ENCODE data around the gene SH2D1A.
A peak's percentile ranks its signal among the peaks of the same experiment; 100 is the strongest.
"Not testable (repeated sequence)": the region's sequence is repeated elsewhere in the genome, so short reads cannot be mapped to it uniquely, and the experiment has no call there.

SH2D1A gene

DNA sequence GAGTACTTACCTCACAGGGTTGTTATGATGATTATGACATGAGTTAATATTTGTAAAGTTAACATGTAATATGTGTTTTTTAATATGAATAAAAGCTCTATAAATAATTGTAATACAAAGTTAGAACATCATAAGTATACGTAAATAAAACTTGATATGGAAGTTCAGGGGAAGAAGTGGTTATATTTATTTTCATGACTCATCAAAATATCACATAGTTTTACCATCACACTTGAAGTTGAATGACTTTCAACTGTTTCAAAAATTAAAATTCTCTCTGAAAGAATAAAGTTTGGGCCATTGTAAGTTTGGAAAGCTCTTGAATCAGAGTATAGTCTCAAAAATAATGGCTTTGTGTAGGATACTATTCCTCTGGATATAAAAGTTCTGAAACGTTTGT is 8.3 kb downstream of the SH2D1A start:
- DNase-seq (ENCODE audit: low read depth) = no peak

DNA sequence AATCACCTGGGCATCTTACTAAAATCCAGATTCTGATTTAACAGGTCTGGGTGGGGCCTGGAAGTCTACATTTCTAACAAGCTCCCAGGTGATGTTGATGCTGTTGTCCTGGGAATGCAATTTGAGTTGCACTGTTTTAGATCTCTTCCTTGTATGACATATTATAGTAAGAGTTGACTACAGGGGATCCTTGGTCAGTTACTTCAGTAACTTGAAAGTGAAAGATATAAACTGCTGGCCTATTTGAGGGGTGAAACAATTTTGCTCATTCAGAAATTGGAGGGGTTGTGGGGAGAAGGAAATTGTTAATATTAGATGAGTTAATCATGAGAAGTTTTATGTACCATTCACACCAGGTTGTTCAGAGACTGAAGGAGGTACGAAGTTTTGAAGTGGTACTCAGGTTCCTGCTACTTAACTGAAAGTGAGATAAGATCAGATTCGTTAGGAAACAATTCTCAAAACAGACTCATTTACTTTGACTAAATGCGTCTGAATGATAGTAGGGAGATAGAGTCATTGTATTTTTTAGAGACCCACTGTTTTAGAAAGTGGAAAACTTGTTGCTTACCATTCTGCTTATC is 12.5 kb downstream of the SH2D1A start:
- DNase-seq (ENCODE audit: low read depth) = no peak

DNA sequence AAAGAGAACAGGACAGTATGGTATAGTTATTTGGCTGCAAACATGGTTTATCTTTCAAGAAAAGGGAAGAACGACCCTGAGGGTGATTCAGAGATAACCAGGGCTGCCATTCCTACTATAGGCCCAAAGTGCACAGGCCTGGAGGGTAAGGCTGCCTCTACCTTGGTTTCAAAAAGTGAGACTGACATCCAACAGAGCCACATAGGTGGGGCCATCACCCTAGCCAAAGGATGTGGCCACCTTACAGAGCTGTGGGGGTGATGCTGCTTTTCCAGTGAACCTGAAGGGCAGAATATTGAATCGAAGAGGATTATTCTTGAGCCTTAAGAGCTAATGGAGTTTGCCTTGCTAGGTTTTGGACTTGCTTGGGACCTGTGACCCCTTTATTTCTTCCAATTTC is 15.7 kb downstream of the SH2D1A start:
- no peak for DNase-seq (ENCODE audit: low read depth)

GRCh38 chrX:124362761-124363160 is 16.4 kb downstream of the SH2D1A start:
- DNase-seq (ENCODE audit: low read depth) = no peak

- DNase-seq (ENCODE audit: low read depth) = no peak
These were observed 23.4 kb downstream of the SH2D1A start for GRCh38 chrX:124369722-124370121.

DNA sequence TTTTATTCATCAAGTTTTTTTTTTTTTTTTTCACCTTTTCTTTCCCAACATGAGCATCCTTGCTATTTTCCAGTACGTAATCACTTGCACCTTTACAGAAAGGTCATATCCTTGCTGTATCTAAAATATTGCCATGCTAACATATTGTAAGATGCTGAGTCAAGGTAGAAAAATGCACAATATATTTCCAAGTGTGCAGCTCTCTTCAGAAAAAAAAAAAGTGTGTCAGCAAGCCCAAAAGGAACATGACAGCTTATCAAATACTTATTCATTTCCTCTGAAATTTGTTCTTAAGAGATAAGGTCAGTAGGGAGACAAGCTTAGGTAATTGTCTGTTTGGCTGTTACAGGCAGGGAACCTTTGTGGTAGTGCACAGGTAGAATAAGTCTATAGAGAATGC is 27.0 kb downstream of the SH2D1A start:
- DNase-seq (ENCODE audit: low read depth) = no peak

- DNase-seq (ENCODE audit: low read depth) = no peak
These were observed 32.3 kb downstream of the SH2D1A start for GRCh38 chrX:124378643-124379042.

DNA sequence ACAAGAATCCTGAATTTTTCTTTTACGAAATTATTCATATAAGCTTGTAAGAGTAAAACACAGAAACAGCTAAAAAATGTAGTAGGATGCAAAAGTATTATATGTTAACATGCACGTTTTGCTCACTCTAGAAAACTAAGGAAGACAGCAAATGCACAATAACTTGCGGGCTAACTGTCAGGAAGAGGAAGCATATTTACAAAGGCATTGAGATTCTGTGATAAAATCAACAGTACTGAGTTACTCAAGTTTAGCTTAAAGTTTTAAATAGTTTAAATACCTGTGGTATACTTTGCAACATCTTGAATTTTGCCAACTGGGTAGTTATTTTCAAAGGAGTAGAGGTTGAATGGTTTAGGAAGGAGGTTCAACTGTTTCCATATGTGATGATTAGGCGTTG is 37.0 kb downstream of the SH2D1A start:
- DNase-seq (ENCODE audit: low read depth) = no peak

DNA sequence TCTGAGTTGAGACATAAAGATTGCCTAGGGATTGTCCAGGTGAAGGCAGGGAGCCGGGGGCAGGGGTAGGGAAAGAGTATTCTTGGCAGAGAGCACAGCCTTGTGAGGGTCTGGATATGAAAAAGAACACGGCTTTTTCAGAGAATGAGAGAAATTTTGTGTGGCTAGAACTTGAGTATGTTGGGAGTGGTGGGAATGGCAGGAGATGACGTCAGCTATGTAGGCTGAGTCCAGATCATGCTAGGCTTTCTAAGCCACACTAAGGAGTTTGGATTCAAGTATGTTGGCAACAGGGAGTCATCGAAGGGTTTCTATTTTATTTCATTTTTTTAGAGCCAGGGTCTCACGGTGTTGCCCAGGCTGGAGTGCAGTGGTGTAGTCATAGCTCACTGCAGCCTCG is 40.0 kb downstream of the SH2D1A start:
- DNase-seq (ENCODE audit: low read depth) = no peak

DNA sequence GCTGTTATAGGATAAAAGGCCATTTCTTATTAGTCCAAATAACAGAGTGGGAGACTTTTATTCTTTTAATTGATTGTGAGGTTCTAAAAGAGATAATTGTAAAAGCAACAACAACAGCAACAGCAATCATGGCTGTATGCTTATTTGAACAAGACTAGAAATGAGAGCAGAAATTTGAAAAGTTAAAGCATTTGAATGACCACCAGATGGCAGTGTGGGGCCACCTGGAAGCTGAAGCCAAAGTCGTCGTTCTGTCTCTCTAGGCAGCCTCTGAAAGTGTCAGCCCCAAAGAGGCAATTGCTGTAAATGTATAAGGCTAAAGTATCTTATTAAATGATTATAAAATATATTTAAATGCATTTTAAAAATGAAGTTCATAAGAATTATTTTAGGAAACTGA is 42.2 kb downstream of the SH2D1A start:
- peak; percentile 39 for DNase-seq (ENCODE audit: low read depth)

- no peak for DNase-seq (ENCODE audit: low read depth)
These were observed 46.4 kb downstream of the SH2D1A start for GRCh38 chrX:124392794-124393193.

DNA sequence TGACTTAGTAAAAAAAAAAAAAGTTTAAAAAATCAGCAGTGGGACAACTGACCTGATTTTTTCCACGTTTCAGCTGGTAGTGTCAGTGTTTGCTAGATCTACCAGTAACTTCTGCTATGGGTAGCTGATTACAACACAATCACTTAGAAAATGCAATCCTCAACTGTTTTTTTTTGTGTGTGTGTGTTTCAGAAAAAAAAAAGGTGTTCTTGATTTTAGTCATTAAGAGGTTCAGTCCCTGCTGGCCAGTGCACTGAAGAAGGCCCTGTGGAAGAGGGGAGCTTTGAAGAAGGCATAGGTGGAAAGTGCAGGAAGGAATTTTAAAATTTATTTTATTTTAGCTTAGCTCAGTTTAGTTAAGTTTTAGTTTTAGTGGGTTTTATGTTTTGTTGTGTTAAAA is 46.9 kb downstream of the SH2D1A start:
- DNase-seq (ENCODE audit: low read depth) = no peak

- DNase-seq (ENCODE audit: low read depth) = no peak
These were observed 47.3 kb downstream of the SH2D1A start for GRCh38 chrX:124393659-124394058.

DNA sequence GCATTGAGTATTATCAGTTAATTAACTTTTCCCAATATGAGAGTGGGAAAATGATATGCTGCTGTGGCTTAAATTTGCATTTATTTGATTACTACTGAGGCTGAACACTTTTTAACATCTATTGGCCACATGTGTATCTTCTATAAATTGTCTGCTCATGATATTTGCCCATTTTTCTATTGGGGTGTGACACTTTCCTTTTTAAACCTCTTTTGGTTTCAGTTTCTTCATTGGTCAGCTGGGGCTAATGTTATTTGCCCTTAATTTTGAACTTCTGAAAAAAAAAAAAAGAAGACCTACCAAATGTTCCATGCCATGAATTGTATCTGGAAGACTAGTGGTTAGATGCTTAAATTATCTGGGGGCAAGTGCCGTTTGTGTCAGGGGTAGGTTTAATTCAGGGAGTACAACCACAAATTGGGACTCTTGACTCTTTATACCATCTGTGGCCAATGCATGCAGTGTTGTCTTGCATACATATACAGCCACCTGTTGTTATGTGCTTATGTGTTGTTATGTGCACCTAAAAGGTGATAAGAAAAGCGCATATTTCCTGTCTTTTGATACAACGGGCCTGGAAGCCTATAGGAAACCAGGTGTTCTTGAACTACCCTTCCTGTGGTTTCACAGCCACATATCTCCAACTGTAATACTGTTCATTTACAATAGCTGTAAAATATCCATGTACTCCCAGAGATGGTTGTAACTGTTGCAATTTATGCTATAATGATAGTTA is 49.0 kb downstream of the SH2D1A start:
- DNase-seq (ENCODE audit: low read depth) = no peak

DNA sequence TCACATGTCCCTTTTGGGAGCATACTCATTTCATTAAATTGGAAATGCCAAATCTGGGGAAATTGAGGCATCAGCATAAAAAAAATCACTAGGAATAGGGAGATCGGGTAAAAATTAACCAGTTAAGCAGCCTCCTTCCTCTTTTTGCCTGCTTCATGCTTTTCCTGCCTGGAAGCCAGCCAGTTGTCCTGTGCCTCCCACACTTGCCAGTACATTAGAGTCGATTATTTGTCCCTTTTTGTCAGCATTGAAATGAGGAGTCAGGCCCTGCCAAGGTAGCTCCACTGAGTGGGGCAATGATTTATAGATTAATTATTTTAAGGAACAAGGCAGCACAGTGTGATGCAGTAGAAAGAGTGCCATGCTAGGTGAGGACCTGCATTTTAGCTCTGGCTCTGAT is 55.3 kb downstream of the SH2D1A start:
- no peak for DNase-seq (ENCODE audit: low read depth)

- DNase-seq (ENCODE audit: low read depth) = no peak
These were observed 59.5 kb downstream of the SH2D1A start for GRCh38 chrX:124405868-124406267.

DNA sequence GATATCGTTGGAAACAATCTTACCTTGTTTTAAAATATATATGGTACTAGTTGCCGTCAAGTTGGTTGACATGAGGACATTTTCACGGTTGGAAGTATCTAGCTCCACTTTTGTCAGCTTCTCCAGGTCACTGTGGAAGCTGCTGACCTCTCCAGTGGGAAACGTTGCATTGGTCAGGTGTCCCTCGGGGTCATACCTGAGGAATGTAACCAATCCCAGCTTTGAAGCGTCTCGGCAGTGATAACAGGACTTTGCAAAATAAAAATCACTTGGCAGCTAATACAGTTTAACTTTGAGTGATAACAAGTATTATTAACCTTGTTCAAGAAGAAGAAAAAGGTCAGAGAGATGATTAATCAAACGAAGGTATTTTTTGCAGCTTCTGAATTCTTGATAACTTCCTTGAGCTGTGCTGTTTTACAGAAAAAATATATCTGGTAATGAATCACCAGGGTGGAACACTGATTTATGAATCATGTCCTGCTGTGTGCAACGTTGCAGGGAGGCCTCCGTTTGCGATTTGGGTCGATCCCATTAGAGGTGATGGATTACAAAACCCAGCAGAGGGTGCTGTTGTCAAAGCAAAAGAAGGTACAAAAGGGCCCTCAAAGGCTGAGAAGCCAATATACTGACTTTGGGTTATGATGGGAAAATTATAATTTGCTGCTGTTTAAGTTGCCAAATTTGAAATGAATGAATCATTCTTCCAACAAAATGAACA is 60.1 kb downstream of the SH2D1A start:
- peak; percentile 75 for DNase-seq (ENCODE audit: low read depth)

DNA sequence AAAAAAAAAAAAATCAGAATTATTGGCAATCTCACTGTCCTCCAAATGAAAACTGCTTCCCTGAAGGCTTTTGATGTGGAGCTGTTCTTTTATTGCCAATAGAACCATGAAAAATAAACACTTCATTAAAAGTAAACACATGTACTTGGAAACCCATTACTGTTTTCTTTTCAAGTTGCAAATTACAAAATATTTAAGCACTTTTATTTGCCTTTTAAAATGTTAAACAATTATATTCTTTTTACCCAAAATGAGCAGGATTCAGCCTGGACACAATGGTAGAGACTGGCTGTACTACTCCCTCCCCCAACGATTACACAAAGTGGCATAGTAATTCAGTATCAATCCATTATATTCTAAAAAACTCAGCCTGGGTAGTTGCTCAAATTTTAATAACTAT is 60.9 kb downstream of the SH2D1A start:
- no peak for DNase-seq (ENCODE audit: low read depth)

GRCh38 chrX:124408380-124408779 is 62.0 kb downstream of the SH2D1A start:
- DNase-seq (ENCODE audit: low read depth) = not testable (repeated sequence)

- DNase-seq (ENCODE audit: low read depth) = no peak
These were observed 66.9 kb downstream of the SH2D1A start for GRCh38 chrX:124413244-124413643.

DNA sequence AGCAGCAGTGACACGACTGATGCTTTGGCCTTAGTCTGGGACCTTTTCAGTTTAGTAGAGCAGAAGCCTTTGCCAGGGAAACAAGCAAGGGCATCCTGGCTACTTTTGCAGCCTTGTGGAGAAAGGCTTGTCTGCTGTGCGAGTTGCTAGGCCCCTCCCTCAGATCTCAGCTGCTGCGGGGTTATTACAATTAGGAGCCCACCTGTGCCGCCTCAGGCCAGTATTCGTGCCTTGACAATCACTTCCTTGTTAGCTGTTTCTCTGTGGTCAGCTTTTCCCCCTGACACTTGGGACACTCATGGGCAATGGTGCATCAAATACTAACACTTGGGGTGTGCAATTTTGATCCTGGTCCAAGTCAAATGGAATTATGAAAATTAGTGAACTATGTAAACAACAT is 67.9 kb downstream of the SH2D1A start:
- no peak for DNase-seq (ENCODE audit: low read depth)

DNA sequence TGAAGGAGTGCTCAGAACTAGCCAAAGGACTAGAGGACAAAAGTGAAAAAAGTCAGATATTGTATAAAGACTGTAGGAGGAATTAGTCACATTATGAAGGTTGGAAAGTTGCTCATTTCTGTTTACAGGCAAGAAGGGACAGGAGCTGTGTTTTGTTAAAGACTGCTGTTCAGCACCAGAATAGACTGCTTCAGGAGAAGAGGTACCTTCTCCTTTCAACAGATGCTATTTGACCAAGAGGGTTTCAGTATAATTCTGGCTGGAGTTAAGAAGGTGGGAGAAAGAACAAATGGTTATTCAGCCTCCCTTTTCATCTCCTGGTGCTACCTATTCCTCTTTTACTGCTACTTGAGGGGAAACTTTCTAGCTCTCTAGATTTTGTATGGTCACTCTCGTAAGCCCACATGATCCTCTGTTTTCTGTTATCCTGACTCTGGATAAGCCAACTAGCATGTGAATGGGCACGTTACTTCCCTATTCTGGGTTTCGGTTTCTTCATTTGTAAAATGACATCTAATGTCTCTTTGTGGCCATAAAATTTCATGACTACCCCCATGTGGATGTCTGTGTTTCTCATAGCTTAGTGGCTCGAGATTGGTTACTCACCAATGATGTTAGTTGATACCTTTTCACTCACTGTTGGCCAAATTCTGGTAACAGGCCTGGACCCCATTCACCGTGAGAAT is 68.9 kb downstream of the SH2D1A start:
- no peak for DNase-seq (ENCODE audit: low read depth)

Measured in ELR (cell line).